CD8-positive, alpha-beta memory T cell (primary cell): Measurements from ENCODE around the gene PSKH1. TPM values are rescaled to one million over a fixed set of nuclear protein-coding genes. Genes with fewer than 3 reads are reported as not detected.

Experiments
- CTCF ChIA-PET: fragments of 350-600 bp; sonication (Branson Sonifier 250); formaldehyde crosslinking; loops from one replicate; lab custom pipeline; 2021; ENCODE audit warnings: antibody characterized with exemption; lab: Charles Lee
- POLR2A ChIA-PET: fragments of 350-600 bp; sonication (Branson Sonifier 250); formaldehyde crosslinking; loops from one replicate; lab custom pipeline; 2021; ENCODE audit warnings: antibody characterized with exemption; lab: Charles Lee
- DNase-seq, 5 donors: peaks; one replicate each; pipeline versions ENCODE4 v3.0.0 to v3.0.0-alpha.2; 2020 to 2022; ENCODE audit warnings: mixed read lengths in 1 of 5
- H3K27ac ChIP-seq: one replicate; pipeline ENCODE4 v1.7.0; 2013; ENCODE audit warnings: low read depth, mild to moderate bottlenecking, low read length, moderate library complexity
- H3K27me3 ChIP-seq: 2 replicates; pipeline ENCODE4 v1.7.0; 2013; ENCODE audit warnings: low read length, mild to moderate bottlenecking; ENCODE audit not compliant: insufficient read depth, poor library complexity, severe bottlenecking
- H3K36me3 ChIP-seq: 2 replicates; pipeline ENCODE4 v1.7.0; 2013; ENCODE audit warnings: mild to moderate bottlenecking, low read length, moderate library complexity; ENCODE audit not compliant: insufficient read depth
- H3K4me1 ChIP-seq: 2 replicates; pipeline ENCODE4 v1.7.0; 2013; ENCODE audit warnings: mild to moderate bottlenecking, low read length, moderate library complexity; ENCODE audit not compliant: insufficient read depth
- H3K4me3 ChIP-seq: 2 replicates; pipeline ENCODE4 v1.7.0; 2013; ENCODE audit warnings: mild to moderate bottlenecking, low read length
- H3K9me3 ChIP-seq: 2 replicates; pipeline ENCODE4 v1.7.0; 2013; ENCODE audit warnings: mild to moderate bottlenecking, low read length
- H3K27ac Mint-ChIP-seq, 8 donors: one replicate each; pipeline ENCODE4 v1.8.0; 2020 to 2021; ENCODE audit warnings: mixed read lengths in 8 of 8, mild to moderate bottlenecking in 6 of 8, inconsistent platforms in 3 of 8, moderate library complexity in 3 of 8
- H3K27me3 Mint-ChIP-seq, 2 donors: one replicate each; pipeline ENCODE4 v1.8.0; 2020 to 2021; ENCODE audit warnings: mixed read lengths in 2 of 2, mild to moderate bottlenecking in 1 of 2, moderate library complexity in 1 of 2
- H3K36me3 Mint-ChIP-seq, 3 donors: one replicate each; pipeline ENCODE4 v1.8.0; 2020 to 2021; ENCODE audit warnings: mixed read lengths in 3 of 3, inconsistent platforms in 1 of 3, mild to moderate bottlenecking in 1 of 3
- H3K4me1 Mint-ChIP-seq, 3 donors: one replicate each; pipeline ENCODE4 v1.8.0; 2020 to 2021; ENCODE audit warnings: mixed read lengths in 3 of 3, inconsistent platforms in 1 of 3, mild to moderate bottlenecking in 1 of 3
- H3K4me3 Mint-ChIP-seq, 7 donors: one replicate each; pipeline ENCODE4 v1.8.0; 2020 to 2021; ENCODE audit warnings: mixed read lengths in 7 of 7, mild to moderate bottlenecking in 6 of 7, moderate library complexity in 4 of 7, inconsistent platforms in 2 of 7
- H3K9me3 Mint-ChIP-seq, 5 donors: one replicate each; pipeline ENCODE4 v1.8.0; 2020 to 2022; ENCODE audit warnings: mixed read lengths in 5 of 5, mild to moderate bottlenecking in 3 of 5, moderate library complexity in 2 of 5, inconsistent platforms in 1 of 5
- polyA plus RNA-seq: library from polyadenylated mRNA; unstranded; fragments of 300-500 nt; fragmentation: Illumina TruSeq; gene quantifications from one replicate; pipeline ENCODE4 v1.2.3, GENCODE V29; 2021
- total RNA-seq, 2 experiments: library from RNA; stranded (reverse); gene quantifications; one replicate each; pipeline ENCODE4 v1.2.3, GENCODE V29; 2021

Gene PSKH1
- total and polyA plus RNA-seq, 3 experiments from 2014 or later: 13.6 to 27.0 (median 14.5) TPM

- Mint-ChIP-seq H3K27me3 (no peaks in the 10 kb centered on the region), H3K36me3 (peaks cover 0 to 29% (median 0%) of the 10 kb centered on the region in 3 donors), H3K27ac (no peak overlapping the region), H3K4me3 (no peak overlapping the region), H3K9me3 (no peaks in the 10 kb centered on the region), H3K4me1 (peaks cover 16 to 28% (median 20%) of the 10 kb centered on the region in 3 donors)
- DNase-seq: no peak
- POLR2A ChIA-PET: no interaction called here
- no peaks in the 10 kb centered on the region for H3K9me3 ChIP-seq
- no peak overlapping the region for H3K4me3 ChIP-seq
- no peak overlapping the region for H3K27ac ChIP-seq
- peaks cover 29% of the 10 kb centered on the region for H3K4me1 ChIP-seq
- CTCF ChIA-PET: interaction anchor here (2.4 to 5.3 kb wide), 3 partner anchors 15 to 127 kb away, joined by 7 to 27 read pairs (median 21); partner anchors contain the start of gene NRN1L
- peaks cover 5% of the 10 kb centered on the region for H3K36me3 ChIP-seq
- H3K27me3 ChIP-seq: no peaks in the 10 kb centered on the region
Measured at GRCh38 chr16:67943256-67943618, 50.2 kb downstream of the PSKH1 start.

- Mint-ChIP-seq H3K27me3 (no peaks in the 10 kb centered on the region), H3K27ac (peak within 1 kb of the TSS in 1 of 8 donors; percentile 21), H3K4me1 (peaks cover 16 to 27% (median 20%) of the 10 kb centered on the region in 3 donors), H3K4me3 (no peak within 1 kb of the TSS), H3K9me3 (no peaks in the 10 kb centered on the region), H3K36me3 (peaks cover 0 to 33% (median 0%) of the 10 kb centered on the region in 3 donors)
- peaks cover 29% of the 10 kb centered on the region for H3K4me1 ChIP-seq
- ChIA-PET CTCF (interaction anchor here (0.9 to 5.3 kb wide), 3 partner anchors 15 to 127 kb away, joined by 3 to 21 read pairs (median 7); no protein-coding TSS in a partner anchor), POLR2A (no interaction called here)
- no peaks in the 10 kb centered on the region for H3K9me3 ChIP-seq
- no peak for DNase-seq
- H3K27me3 ChIP-seq: no peaks in the 10 kb centered on the region
- no peak within 1 kb of the TSS for H3K27ac ChIP-seq
- H3K4me3 ChIP-seq: no peak within 1 kb of the TSS
- H3K36me3 ChIP-seq: peaks cover 5% of the 10 kb centered on the region
Measured at GRCh38 chr16:67943619-67944504, 50.8 kb downstream of the PSKH1 start, which contains the start of gene LCAT. LCAT (minus strand) TSS chr16:67944120; CDS start chr16:67944101, 19 bp downstream.

- no peaks in the 10 kb centered on the region for H3K9me3 ChIP-seq
- Mint-ChIP-seq H3K27ac (no peak overlapping the region), H3K36me3 (peaks cover 0 to 33% (median 0%) of the 10 kb centered on the region in 3 donors), H3K27me3 (no peaks in the 10 kb centered on the region), H3K4me1 (peaks cover 14 to 20% (median 17%) of the 10 kb centered on the region in 3 donors), H3K4me3 (no peak overlapping the region), H3K9me3 (no peaks in the 10 kb centered on the region)
- ChIA-PET POLR2A (no interaction called here), CTCF (interaction anchor here (0.9 kb wide), 2 partner anchors 61 kb away, joined by 3 read pairs; no protein-coding TSS in a partner anchor)
- peaks cover 22% of the 10 kb centered on the region for H3K4me1 ChIP-seq
- H3K36me3 ChIP-seq: peaks cover 5% of the 10 kb centered on the region
- DNase-seq: no peak
- H3K4me3 ChIP-seq: no peak overlapping the region
- H3K27me3 ChIP-seq: no peaks in the 10 kb centered on the region
- H3K27ac ChIP-seq: no peak overlapping the region
Measured at GRCh38 chr16:67944690-67945391, 51.8 kb downstream of the PSKH1 start.

- Mint-ChIP-seq H3K4me1 (peaks cover 8 to 14% (median 11%) of the 10 kb centered on the region in 3 donors), H3K9me3 (no peaks in the 10 kb centered on the region), H3K27me3 (no peaks in the 10 kb centered on the region), H3K27ac (no peak overlapping the region), H3K4me3 (no peak overlapping the region), H3K36me3 (peaks cover 0 to 37% (median 0%) of the 10 kb centered on the region in 3 donors)
- no peaks in the 10 kb centered on the region for H3K27me3 ChIP-seq
- H3K4me1 ChIP-seq: peaks cover 16% of the 10 kb centered on the region
- ChIA-PET POLR2A (no interaction called here), CTCF (interaction anchor here (0.9 kb wide), 1 partner anchor 62 kb away, joined by 3 read pairs; no protein-coding TSS in a partner anchor)
- H3K36me3 ChIP-seq: peaks cover 5% of the 10 kb centered on the region
- DNase-seq: no peak
- H3K27ac ChIP-seq: no peak overlapping the region
- H3K4me3 ChIP-seq: no peak overlapping the region
- no peaks in the 10 kb centered on the region for H3K9me3 ChIP-seq
Measured at GRCh38 chr16:67945392-67945933, 52.4 kb downstream of the PSKH1 start.

- Histone ChIP-seq H3K27me3 (no peaks in the 10 kb centered on the region), H3K36me3 (peaks cover 5% of the 10 kb centered on the region), H3K4me1 (peaks cover 12% of the 10 kb centered on the region), H3K9me3 (no peaks in the 10 kb centered on the region), H3K4me3 (no peak overlapping the region), H3K27ac (no peak overlapping the region)
- peaks cover 0 to 40% (median 0%) of the 10 kb centered on the region in 3 donors for H3K36me3 Mint-ChIP-seq
- no peak overlapping the region for H3K4me3 Mint-ChIP-seq
- POLR2A ChIA-PET: no interaction called here
- H3K27ac Mint-ChIP-seq: no peak overlapping the region
- no peaks in the 10 kb centered on the region for H3K27me3 Mint-ChIP-seq
- no peaks in the 10 kb centered on the region for H3K9me3 Mint-ChIP-seq
- no peak for DNase-seq
- CTCF ChIA-PET: interaction anchor here (0.9 to 1.2 kb wide), 2 partner anchors 62 kb away, joined by 3 read pairs; no protein-coding TSS in a partner anchor
- H3K4me1 Mint-ChIP-seq: peaks cover 4 to 10% (median 9%) of the 10 kb centered on the region in 3 donors
Measured at GRCh38 chr16:67946128-67946569, 53.1 kb downstream of the PSKH1 start.

- Mint-ChIP-seq H3K36me3 (peaks cover 0 to 46% (median 0%) of the 10 kb centered on the region in 3 donors), H3K4me1 (peaks cover 2 to 3% (median 3%) of the 10 kb centered on the region in 3 donors), H3K27me3 (no peaks in the 10 kb centered on the region), H3K4me3 (no peak overlapping the region), H3K9me3 (no peaks in the 10 kb centered on the region), H3K27ac (no peak overlapping the region)
- Histone ChIP-seq H3K9me3 (no peaks in the 10 kb centered on the region), H3K4me3 (no peak overlapping the region), H3K4me1 (peaks cover 4% of the 10 kb centered on the region), H3K36me3 (peaks cover 9% of the 10 kb centered on the region), H3K27me3 (no peaks in the 10 kb centered on the region), H3K27ac (no peak overlapping the region)
- ChIA-PET POLR2A (no interaction called here), CTCF (interaction anchor here (1.2 kb wide), 1 partner anchor 63 kb away, joined by 3 read pairs; no protein-coding TSS in a partner anchor)
- no peak for DNase-seq
Measured at GRCh38 chr16:67946966-67947558, 54.0 kb downstream of the PSKH1 start.

- CTCF ChIA-PET: no interaction called here
Measured at GRCh38 chr16:67948015-67948414, 55.0 kb downstream of the PSKH1 start.

More at GRCh38 chr16:67948015-67948414, 55.0 kb downstream of the PSKH1 start:
- H3K4me3 ChIP-seq: no peak overlapping the region
- POLR2A ChIA-PET: no interaction called here
- H3K27me3 Mint-ChIP-seq: no peaks in the 10 kb centered on the region
- no peaks in the 10 kb centered on the region for H3K4me1 Mint-ChIP-seq
- no peaks in the 10 kb centered on the region for H3K4me1 ChIP-seq
- H3K9me3 Mint-ChIP-seq: no peaks in the 10 kb centered on the region
- H3K4me3 Mint-ChIP-seq: no peak overlapping the region
- H3K36me3 ChIP-seq: peaks cover 10% of the 10 kb centered on the region
- peak overlapping the region in 2 of 8 donors; percentile 56 to 69 for H3K27ac Mint-ChIP-seq
- no peak for DNase-seq
- H3K36me3 Mint-ChIP-seq: peaks cover 0 to 46% (median 0%) of the 10 kb centered on the region in 3 donors
- H3K9me3 ChIP-seq: no peaks in the 10 kb centered on the region
- no peak overlapping the region for H3K27ac ChIP-seq
- no peaks in the 10 kb centered on the region for H3K27me3 ChIP-seq
